Prostate gland (tissue), 2 donors: ENCODE measurements around the gene CGA. TPM values are rescaled to one million over a fixed set of nuclear protein-coding genes. Genes with fewer than 3 reads are reported as not detected.

Experiments
- DNase-seq: peaks from one replicate; pipeline ENCODE4 v3.0.0-alpha.2; 2019; ENCODE audit warnings: low spot score
- H3K27ac ChIP-seq, 2 donors: fragments of 200-600 bp; sonication (generic); 2 replicates each; pipeline ENCODE4 v1.5.1; 2017 to 2019
- H3K27me3 ChIP-seq: fragments of 200-600 bp; sonication (generic); replicated peaks from 2 replicates; pipeline ENCODE4 v1.5.1; 2019; ENCODE audit not compliant: insufficient read depth
- H3K36me3 ChIP-seq, 2 donors: fragments of 200-600 bp; sonication (generic); 1 replicate in 1 of 2; 2 replicates in 1 of 2; pipeline versions ENCODE4 v1.5.1 to v1.8.1; 2017 to 2019
- H3K4me1 ChIP-seq: fragments of 200-600 bp; sonication (generic); replicated peaks from 2 replicates; pipeline ENCODE4 v1.5.1; 2019
- H3K4me3 ChIP-seq, 2 donors: fragments of 200-600 bp; sonication (generic); 2 replicates each; pipeline ENCODE4 v1.5.1; 2017 to 2019
- H3K9me3 ChIP-seq: fragments of 200-600 bp; sonication (generic); 2 replicates; pipeline ENCODE4 v1.5.1; 2017
- POLR2A ChIP-seq: fragments of 450-650 bp; IDR thresholded peaks from one replicate; pipeline ENCODE4 v1.6.1; 2016; ENCODE audit warnings: antibody characterized with exemption, mild to moderate bottlenecking
- POLR2AphosphoS5 ChIP-seq: sonication (generic); formaldehyde crosslinking; IDR thresholded peaks from one replicate; pipeline ENCODE4 v1.6.1; 2017; ENCODE audit warnings: antibody characterized with exemption
- WGBS: methylation state at CpG from one replicate; pipeline ENCODE4 v1.1.5; 2018; 5-methylcytosine and 5-hydroxymethylcytosine counted together
- intact Hi-C: fragments of 100-400 bp; cut with DNase I; formaldehyde crosslinking; loops from one replicate; pipeline ENCODE4 v1.14.2; 2022
- total RNA-seq, 2 donors: library from RNA; depleted of rRNA; stranded (reverse); fragments of >200 nt; gene quantifications; one replicate each; pipeline ENCODE4 v1.1.0, GENCODE V29; 2016
- TF ChIP-seq, protein P1 (sequence below), 4 experiments: fragments of 200-600 bp in 2 of 4; fragments of 450-650 bp in 2 of 4; sonication (generic) in 2 of 4; IDR thresholded peaks; 1 replicate in 3 of 4; 2 replicates in 1 of 4; pipeline ENCODE4 v1.5.1; 2016 to 2019; ENCODE audit warnings: antibody characterized with exemption in 4 of 4, mild to moderate bottlenecking in 2 of 4, moderate library complexity in 2 of 4

The CGA gene
- total RNA-seq, 2 donors from 2014 or later, result 2.2 TPM; not detected in 1

DNA sequence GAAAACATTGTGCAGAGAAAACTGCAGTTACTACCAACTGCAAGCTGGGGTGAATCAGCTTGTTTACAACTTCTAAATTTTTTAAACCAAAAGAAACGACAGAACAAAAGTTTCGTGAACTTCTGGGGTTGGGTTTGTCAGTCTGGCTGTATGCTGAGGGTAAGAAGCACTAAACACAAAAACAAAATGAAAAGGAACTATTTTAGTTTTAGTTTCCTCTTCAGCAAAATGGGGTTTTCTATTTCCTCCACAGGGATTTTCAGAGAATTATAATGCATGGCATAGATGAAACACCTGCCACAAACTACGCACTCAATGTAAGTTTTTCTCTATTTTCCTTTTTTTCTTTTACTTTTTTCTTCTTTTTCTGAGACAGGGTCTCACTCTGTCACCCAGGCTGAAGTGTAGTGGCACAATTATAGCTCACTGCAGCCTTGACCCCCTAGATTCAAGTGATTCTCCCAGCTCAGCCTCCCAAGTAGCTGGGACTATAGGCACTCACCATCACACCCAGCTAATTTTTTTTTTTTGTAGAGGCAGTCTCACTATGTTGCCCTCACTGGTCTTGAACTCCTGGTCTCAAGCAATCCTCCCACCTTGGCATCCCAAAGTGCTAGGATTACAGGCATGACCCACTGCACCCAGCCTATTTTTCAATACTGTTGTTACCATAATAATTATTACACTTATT lies 40.6 kb downstream of the CGA start:
- Histone ChIP-seq H3K9me3 (no peaks in the 10 kb centered on the region), H3K27me3 (no peaks in the 10 kb centered on the region), H3K27ac (no peak overlapping the region), H3K36me3 (no peaks in the 10 kb centered on the region), H3K4me1 (no peaks in the 10 kb centered on the region), H3K4me3 (no peak overlapping the region)
- TF ChIP-seq POLR2A (no peak), POLR2AphosphoS5 (no peak)
- TF ChIP-seq, protein P1, sequence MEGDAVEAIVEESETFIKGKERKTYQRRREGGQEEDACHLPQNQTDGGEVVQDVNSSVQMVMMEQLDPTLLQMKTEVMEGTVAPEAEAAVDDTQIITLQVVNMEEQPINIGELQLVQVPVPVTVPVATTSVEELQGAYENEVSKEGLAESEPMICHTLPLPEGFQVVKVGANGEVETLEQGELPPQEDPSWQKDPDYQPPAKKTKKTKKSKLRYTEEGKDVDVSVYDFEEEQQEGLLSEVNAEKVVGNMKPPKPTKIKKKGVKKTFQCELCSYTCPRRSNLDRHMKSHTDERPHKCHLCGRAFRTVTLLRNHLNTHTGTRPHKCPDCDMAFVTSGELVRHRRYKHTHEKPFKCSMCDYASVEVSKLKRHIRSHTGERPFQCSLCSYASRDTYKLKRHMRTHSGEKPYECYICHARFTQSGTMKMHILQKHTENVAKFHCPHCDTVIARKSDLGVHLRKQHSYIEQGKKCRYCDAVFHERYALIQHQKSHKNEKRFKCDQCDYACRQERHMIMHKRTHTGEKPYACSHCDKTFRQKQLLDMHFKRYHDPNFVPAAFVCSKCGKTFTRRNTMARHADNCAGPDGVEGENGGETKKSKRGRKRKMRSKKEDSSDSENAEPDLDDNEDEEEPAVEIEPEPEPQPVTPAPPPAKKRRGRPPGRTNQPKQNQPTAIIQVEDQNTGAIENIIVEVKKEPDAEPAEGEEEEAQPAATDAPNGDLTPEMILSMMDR (IDR thresholded peaks at IDR 0.05), result no peak
- intact Hi-C loops, result no loop called here
- WGBS, result 82% methylated on average over 3 of the region's 3 CpGs
- no peak for DNase-seq

DNA sequence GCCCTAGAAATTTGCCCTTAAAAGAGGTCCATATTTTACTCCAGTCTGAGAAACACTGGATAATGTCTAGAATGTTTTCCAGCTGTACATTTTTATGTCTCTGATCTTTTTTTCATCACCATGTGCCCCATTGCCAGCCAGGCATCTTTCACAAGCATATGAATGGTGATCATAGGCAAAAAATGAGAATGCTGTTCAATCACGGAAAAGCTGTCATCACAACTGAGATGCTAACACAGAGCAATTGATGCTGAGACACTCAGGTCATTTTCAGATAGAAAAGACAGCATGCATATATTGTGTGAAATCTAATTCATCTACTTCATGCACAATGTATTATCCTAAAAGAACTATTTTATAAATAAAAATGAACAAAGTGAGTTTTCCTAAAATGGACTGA lies 41.6 kb downstream of the CGA start:
- Histone ChIP-seq H3K4me3 (no peak overlapping the region), H3K27me3 (no peaks in the 10 kb centered on the region), H3K27ac (no peak overlapping the region), H3K9me3 (no peaks in the 10 kb centered on the region), H3K36me3 (no peaks in the 10 kb centered on the region), H3K4me1 (no peaks in the 10 kb centered on the region)
- 84% methylated on average over 1 of the region's 1 CpG for WGBS
- TF ChIP-seq, protein P1 (IDR thresholded peaks at IDR 0.05), result no peak
- TF ChIP-seq POLR2AphosphoS5, result no peak
- TF ChIP-seq POLR2A, result no peak
- no peak for DNase-seq
- intact Hi-C loops, result no loop called here

DNA sequence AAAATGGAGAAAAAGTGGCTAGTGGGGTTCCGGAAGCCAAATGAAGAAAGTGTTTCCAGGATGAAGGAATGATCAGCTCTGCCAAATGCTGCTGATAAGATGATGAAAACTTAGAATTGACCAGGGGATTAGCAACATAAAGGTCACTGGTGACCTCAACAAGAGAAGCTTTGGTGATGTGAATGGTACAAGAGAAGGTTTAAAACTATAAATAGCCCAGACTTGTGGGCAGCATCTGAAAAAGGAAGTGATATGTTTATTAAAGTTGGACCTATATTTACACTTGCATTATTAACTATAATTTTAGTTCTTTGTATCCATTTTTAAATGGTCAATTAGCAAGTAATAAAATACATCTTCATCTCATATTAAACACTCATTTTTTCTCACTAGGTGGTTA lies 45.1 kb downstream of the CGA start:
- WGBS, result 90% methylated on average over 1 of the region's 1 CpG
- Histone ChIP-seq H3K9me3 (no peaks in the 10 kb centered on the region), H3K4me3 (no peak overlapping the region)

DNA sequence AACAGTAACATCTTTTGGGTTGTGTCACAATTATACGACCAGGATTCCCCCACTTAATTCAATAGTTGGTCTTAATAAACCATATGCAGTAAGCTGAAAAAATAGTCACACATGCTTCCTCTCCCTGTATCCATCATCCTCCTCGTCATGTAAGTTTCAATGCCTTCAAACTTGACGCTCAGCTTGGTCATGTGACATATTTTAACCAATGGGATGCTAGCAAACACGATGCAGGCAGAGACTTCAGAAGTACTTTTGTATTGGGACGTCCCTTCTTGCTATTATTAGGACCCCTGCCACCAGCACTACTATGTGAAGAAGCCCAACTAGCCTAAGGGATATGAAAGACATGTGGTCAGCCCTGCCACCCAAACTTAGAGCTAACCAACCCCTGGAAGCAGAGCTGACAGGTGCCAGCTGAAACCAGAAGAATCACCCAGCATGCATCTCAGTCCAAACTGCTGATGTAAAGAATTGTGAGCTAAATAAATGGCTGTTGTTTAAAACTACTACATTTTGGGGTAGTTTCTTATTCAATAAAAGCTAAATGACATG lies 49.3 kb downstream of the CGA start:
- H3K9me3 ChIP-seq, result no peaks in the 10 kb centered on the region
- no peak overlapping the region for H3K27ac ChIP-seq
- intact Hi-C loops, result no loop called here
- no peak for DNase-seq
- WGBS, result 63% methylated on average over 5 of the region's 5 CpGs
- no peak overlapping the region for H3K4me3 ChIP-seq
- H3K4me1 ChIP-seq, result no peaks in the 10 kb centered on the region
- no peak for TF ChIP-seq POLR2AphosphoS5
- no peak for TF ChIP-seq POLR2A
- H3K36me3 ChIP-seq, result no peaks in the 10 kb centered on the region
- no peaks in the 10 kb centered on the region for H3K27me3 ChIP-seq

More for the DNA sequence above, 45.1 kb downstream of the CGA start:
- TF ChIP-seq POLR2AphosphoS5, result no peak
- TF ChIP-seq, protein P1 (IDR thresholded peaks at IDR 0.05), result no peak
- TF ChIP-seq POLR2A, result no peak
- H3K4me1 ChIP-seq, result no peaks in the 10 kb centered on the region
- no peaks in the 10 kb centered on the region for H3K36me3 ChIP-seq
- H3K27ac ChIP-seq, result no peak overlapping the region
- DNase-seq, result no peak
- no peaks in the 10 kb centered on the region for H3K27me3 ChIP-seq
- intact Hi-C loops, result no loop called here

DNA sequence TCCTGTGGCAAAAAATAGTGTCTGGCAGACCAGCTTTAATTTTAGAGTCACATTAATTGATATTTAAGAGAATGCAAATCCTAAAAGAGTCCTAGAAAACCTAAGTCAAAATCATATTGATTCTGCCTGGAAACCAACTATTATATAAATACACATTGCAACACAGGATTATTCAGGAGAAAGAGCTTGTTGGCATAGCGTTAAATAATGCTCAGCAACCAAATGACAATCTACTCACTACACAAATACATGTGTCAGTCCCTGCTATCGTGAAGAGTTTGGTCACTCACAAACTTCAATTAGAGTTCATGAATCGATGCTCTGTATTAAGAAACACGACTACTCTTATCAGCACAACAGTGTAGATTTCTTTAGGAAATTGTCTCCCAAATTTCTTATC lies 54.2 kb downstream of the CGA start:
- H3K4me1 ChIP-seq, result no peaks in the 10 kb centered on the region
- H3K27me3 ChIP-seq, result no peaks in the 10 kb centered on the region
- no peak overlapping the region for H3K27ac ChIP-seq
- no peak overlapping the region for H3K4me3 ChIP-seq
- WGBS, result 89% methylated on average over 4 of the region's 4 CpGs
- no peaks in the 10 kb centered on the region for H3K9me3 ChIP-seq
- DNase-seq, result no peak
- TF ChIP-seq POLR2A (no peak), POLR2AphosphoS5 (no peak)
- TF ChIP-seq, protein P1 (IDR thresholded peaks at IDR 0.05), result no peak
- intact Hi-C loops, result no loop called here
- no peaks in the 10 kb centered on the region for H3K36me3 ChIP-seq

Other genes starting within 250 kb of the CGA start
- not detected for gene HTR1E, start 157.6 kb downstream of the CGA start, total RNA-seq
- gene ZNF292, start 60.5 kb upstream of the CGA start, total RNA-seq, result 10 to 100 TPM; 28.0 to 49.0 TPM
- gene SMIM8, start 227.5 kb upstream of the CGA start, total RNA-seq, result 10 to 100 TPM in 1 of 2 donors, 1 to 10 TPM in 1; 6.1 to 12.9 TPM
- not detected for gene GJB7, start 234.2 kb upstream of the CGA start, total RNA-seq
- 1 to 10 TPM; 4.7 to 7.4 TPM for gene C6orf163, start 249.7 kb upstream of the CGA start, total RNA-seq